Measurements from ENCODE around the gene FAM135A.
"Not testable (repeated sequence)": the region's sequence is repeated elsewhere in the genome, so short reads cannot be mapped to it uniquely, and the experiment has no call there.

FAM135A gene

GRCh38 chr6:70459235-70459634, 45.9 kb downstream of the FAM135A start:
- Mint-ChIP-seq H3K27ac (no peak overlapping the region), H3K4me1 (peaks cover 6 to 12% of the 10 kb centered on the region in 2 donors), H3K4me3 (no peak overlapping the region), H3K9me3 (peaks cover 1 to 4% of the 10 kb centered on the region in 2 donors), H3K27me3 (no peaks in the 10 kb centered on the region), H3K36me3 (peaks cover 26 to 40% of the 10 kb centered on the region in 2 donors)
- ATAC-seq (replicated peaks) (no peak), DNase-seq (no peak)

DNA sequence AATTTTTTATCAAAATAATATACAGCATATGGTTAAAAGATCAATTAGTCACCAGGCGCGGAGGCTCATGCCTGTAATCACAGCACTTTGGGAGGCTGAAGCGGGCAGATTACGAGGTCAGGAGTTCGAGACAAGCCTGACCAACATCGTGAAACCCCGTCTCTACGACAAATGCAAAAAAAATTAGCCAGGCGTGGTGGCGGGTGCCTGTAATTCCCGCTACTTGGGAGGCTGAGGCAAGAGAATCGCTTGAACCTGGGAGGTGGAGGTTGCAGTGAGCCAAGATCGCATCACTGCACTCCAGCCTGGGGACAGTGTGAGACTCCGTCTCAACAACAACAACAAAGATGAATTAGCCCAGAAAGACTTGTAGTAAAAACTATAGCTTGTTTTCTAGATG, 46.4 kb downstream of the FAM135A start:
- ATAC-seq (replicated peaks); H3K27me3 Mint-ChIP-seq; H3K9me3 Mint-ChIP-seq; H3K4me3 Mint-ChIP-seq; DNase-seq; H3K27ac Mint-ChIP-seq: not testable (repeated sequence)
- Mint-ChIP-seq H3K36me3 (peaks cover 22 to 35% of the 10 kb centered on the region in 2 donors), H3K4me1 (peaks cover 6 to 12% of the 10 kb centered on the region in 2 donors)

GRCh38 chr6:70470016-70470415, 56.7 kb downstream of the FAM135A start:
- Mint-ChIP-seq H3K9me3 (peaks cover 0 to 2% of the 10 kb centered on the region in 2 donors), H3K36me3 (peaks cover 44 to 62% of the 10 kb centered on the region in 2 donors), H3K27ac (no peak overlapping the region), H3K4me3 (no peak overlapping the region), H3K27me3 (no peaks in the 10 kb centered on the region), H3K4me1 (no peaks in the 10 kb centered on the region)
- ATAC-seq (replicated peaks), result no peak
- DNase-seq, result no peak

DNA sequence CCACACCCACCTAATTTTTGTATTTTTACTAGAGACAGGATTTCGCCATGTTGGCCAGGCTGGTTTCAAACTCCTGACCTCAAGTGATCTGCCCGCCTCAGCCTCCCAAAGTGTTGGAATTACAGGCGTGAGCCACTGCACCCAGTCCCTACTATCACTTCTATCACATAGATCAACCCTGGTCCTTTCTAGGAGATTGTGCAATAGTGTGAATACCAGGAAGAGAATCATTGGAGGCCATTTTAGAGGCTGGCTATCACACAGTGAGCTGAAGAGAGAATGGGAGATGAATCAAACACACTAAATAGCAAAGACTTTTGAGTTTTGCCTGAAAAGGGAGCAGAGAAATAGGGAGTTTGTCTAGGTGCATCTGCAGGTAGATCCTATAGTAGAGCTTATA, 57.2 kb downstream of the FAM135A start:
- not testable (repeated sequence) for H3K4me1 Mint-ChIP-seq; DNase-seq; H3K4me3 Mint-ChIP-seq; H3K27me3 Mint-ChIP-seq; H3K27ac Mint-ChIP-seq; H3K9me3 Mint-ChIP-seq; ATAC-seq (replicated peaks)
- H3K36me3 Mint-ChIP-seq, result peaks cover 42 to 60% of the 10 kb centered on the region in 2 donors

- ATAC-seq (replicated peaks), result no peak
Measured at GRCh38 chr6:70474751-70475150, 61.4 kb downstream of the FAM135A start.

DNA sequence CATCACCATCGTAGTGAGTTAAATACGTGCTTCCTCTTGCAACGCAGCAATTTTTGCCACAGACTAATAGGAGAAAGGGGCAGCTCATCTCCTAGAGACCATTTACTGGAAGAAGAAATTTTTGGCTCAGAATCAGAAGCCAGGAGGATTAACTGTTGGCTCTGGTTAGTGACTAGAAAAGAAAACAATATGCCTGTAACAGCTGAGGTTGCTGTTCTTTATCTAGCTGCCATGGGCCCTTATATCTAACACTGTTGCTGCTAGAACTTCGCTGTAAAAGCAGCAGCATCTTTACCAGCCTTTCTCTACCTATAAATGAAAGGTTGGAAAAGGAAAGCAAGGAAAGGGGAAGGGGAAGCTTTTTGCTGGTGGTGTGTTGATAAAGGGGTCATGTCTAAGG, 65.9 kb downstream of the FAM135A start:
- Mint-ChIP-seq H3K4me1 (no peaks in the 10 kb centered on the region), H3K9me3 (peaks cover 0 to 1% of the 10 kb centered on the region in 2 donors), H3K36me3 (peaks cover 25 to 33% of the 10 kb centered on the region in 2 donors), H3K27me3 (no peaks in the 10 kb centered on the region), H3K27ac (no peak overlapping the region), H3K4me3 (no peak overlapping the region)
- DNase-seq (no peak), ATAC-seq (replicated peaks) (no peak)

More at GRCh38 chr6:70474751-70475150, 61.4 kb downstream of the FAM135A start:
- Mint-ChIP-seq H3K36me3 (peaks cover 40 to 56% of the 10 kb centered on the region in 2 donors), H3K4me1 (no peaks in the 10 kb centered on the region), H3K4me3 (no peak overlapping the region), H3K27ac (no peak overlapping the region), H3K27me3 (no peaks in the 10 kb centered on the region), H3K9me3 (peaks cover 0 to 1% of the 10 kb centered on the region in 2 donors)
- DNase-seq, result no peak

DNA sequence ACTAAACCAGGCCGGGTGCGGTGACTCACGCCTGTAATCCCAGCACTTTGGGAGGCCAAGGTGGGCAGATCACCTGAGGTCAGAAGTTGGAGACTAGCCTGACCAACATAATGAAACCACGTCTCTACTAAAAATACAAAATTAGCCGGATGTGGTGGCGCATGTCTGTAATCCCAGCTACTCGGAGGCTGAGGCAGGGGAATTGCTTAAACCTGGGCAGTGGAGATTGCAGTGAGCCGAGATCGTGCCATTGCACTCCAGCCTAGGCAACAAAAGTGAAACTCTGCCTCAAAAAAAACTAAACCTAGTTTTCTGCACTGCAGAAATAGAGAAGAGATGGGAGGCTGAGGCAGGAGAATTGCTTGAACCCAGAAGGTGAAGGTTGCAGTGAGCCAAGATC, 73.3 kb downstream of the FAM135A start:
- DNase-seq; ATAC-seq (replicated peaks); H3K27me3 Mint-ChIP-seq; H3K4me1 Mint-ChIP-seq; H3K36me3 Mint-ChIP-seq; H3K9me3 Mint-ChIP-seq; H3K4me3 Mint-ChIP-seq; H3K27ac Mint-ChIP-seq: not testable (repeated sequence)

GRCh38 chr6:70489364-70489763, 76.1 kb downstream of the FAM135A start:
- no peak overlapping the region for H3K4me3 Mint-ChIP-seq
- H3K27ac Mint-ChIP-seq, result no peak overlapping the region
- DNase-seq, result no peak
- no peak for ATAC-seq (replicated peaks)
- no peaks in the 10 kb centered on the region for H3K9me3 Mint-ChIP-seq
- peaks cover 3% of the 10 kb centered on the region in 2 donors for H3K36me3 Mint-ChIP-seq
- no peaks in the 10 kb centered on the region for H3K27me3 Mint-ChIP-seq
- H3K4me1 Mint-ChIP-seq, result no peaks in the 10 kb centered on the region

- H3K27ac Mint-ChIP-seq, result no peak overlapping the region
- no peak for ATAC-seq (replicated peaks)
- H3K9me3 Mint-ChIP-seq, result peaks cover 14% of the 10 kb centered on the region in 2 donors
- no peak overlapping the region for H3K4me3 Mint-ChIP-seq
- no peaks in the 10 kb centered on the region for H3K27me3 Mint-ChIP-seq
- DNase-seq, result no peak
- H3K4me1 Mint-ChIP-seq, result no peaks in the 10 kb centered on the region
- peaks cover 33 to 43% of the 10 kb centered on the region in 2 donors for H3K36me3 Mint-ChIP-seq
Measured at GRCh38 chr6:70494833-70495232, 81.5 kb downstream of the FAM135A start.

DNA sequence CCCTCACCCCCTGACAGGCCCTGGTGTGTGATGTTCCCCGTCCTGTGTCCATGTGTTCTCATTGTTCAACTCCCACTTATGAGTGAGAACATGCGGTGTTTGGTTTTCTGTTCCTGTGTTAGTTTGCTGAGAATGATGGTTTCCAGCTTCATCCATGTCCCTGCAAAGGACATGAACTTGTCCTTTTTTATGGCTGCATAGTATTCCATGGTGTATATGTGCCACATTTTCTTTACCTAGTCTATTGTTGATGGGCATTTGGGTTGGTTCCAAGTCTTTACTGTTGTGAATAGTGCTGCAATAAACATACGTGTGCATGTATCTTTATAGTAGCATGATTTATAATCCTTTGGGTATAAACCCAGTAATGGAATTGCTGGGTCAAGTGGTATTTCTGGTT, 82.5 kb downstream of the FAM135A start:
- H3K4me3 Mint-ChIP-seq; H3K27ac Mint-ChIP-seq; H3K4me1 Mint-ChIP-seq; ATAC-seq (replicated peaks); H3K27me3 Mint-ChIP-seq; DNase-seq: not testable (repeated sequence)
- Mint-ChIP-seq H3K9me3 (peaks cover 18% of the 10 kb centered on the region in 2 donors), H3K36me3 (peaks cover 43 to 53% of the 10 kb centered on the region in 2 donors)

DNA sequence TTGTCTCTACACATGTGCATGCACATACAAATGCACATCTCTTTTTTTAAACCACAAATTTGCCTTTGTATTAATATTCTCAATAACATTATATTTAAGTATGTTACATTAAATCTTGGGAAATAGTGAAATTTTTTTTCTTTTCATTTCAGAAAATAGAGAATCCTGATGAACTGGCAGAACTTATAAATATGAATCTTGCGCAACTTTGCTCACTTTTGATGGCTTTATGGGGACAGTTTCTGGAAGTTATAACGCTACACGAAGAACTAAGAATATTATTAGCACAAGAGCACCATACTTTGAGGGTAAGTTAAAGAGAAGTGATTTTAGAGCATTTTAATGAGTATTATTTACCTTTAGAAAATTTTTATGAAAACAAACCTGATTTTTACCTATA, 89.2 kb downstream of the FAM135A start:
- H3K4me3 Mint-ChIP-seq, result no peak overlapping the region
- H3K27me3 Mint-ChIP-seq, result no peaks in the 10 kb centered on the region

DNA sequence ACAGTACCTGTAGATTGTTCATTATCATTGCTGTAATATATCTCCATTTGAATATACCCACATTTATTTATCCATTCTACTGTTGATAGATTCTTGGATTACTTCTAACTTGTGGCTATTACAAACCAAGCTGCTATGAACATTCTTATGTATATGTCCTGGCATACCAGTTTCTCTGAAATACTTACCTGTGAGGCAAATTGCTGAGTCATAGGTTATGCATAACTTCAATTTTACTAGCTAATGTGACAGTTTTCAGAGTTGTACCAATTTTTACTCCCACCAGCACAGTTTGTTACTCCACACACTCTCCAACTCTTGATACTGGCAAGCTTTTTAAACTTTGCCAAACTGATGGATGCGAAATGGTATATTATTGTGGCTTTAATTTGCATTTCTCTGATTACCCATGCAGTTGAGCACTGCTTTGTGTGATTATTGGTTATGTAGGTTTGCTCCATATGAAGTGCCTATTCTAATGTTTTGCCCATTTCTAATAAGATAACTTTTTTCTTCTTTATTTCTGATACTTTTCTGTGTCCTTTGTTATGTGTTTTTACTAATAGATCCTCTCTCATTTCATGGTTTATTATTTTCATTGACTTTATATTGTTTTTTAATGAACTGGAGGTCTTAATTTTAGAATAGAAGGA, 90.6 kb downstream of the FAM135A start:
- no peak for ATAC-seq (replicated peaks)
- no peak for DNase-seq
- no peaks in the 10 kb centered on the region for H3K4me1 Mint-ChIP-seq
- peaks cover 50 to 63% of the 10 kb centered on the region in 2 donors for H3K36me3 Mint-ChIP-seq
- H3K27me3 Mint-ChIP-seq, result no peaks in the 10 kb centered on the region
- no peak overlapping the region for H3K27ac Mint-ChIP-seq
- H3K9me3 Mint-ChIP-seq, result peaks cover 14 to 16% of the 10 kb centered on the region in 2 donors
- H3K4me3 Mint-ChIP-seq, result no peak overlapping the region

More for the DNA sequence above, 89.2 kb downstream of the FAM135A start:
- no peaks in the 10 kb centered on the region for H3K4me1 Mint-ChIP-seq
- peaks cover 21 to 24% of the 10 kb centered on the region in 2 donors for H3K9me3 Mint-ChIP-seq
- peaks cover 59 to 75% of the 10 kb centered on the region in 2 donors for H3K36me3 Mint-ChIP-seq
- DNase-seq (no peak), ATAC-seq (replicated peaks) (no peak)
- no peak overlapping the region for H3K27ac Mint-ChIP-seq

DNA sequence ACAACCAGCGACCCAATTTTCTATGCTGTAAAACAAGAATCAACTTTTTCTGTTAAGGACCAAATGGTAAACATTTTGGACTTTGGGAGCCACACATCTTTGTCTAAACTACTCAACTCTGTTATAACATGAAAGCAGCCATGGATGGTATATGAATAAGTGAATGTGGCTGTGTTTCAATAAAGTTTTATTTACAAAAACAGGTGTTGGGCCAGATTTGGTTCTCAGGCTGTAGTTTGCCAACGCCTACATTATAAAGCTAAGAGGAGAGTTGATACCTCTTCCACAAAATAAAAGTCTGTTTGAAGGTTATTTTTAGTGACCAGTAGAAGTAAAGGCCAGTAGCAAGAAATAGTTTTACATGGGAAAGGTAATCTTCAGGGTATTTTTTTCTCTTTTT, 93.0 kb downstream of the FAM135A start:
- Mint-ChIP-seq H3K4me1 (no peaks in the 10 kb centered on the region), H3K27me3 (no peaks in the 10 kb centered on the region), H3K4me3 (no peak overlapping the region), H3K36me3 (peaks cover 32 to 43% of the 10 kb centered on the region in 2 donors), H3K27ac (no peak overlapping the region), H3K9me3 (peaks cover 5 to 9% of the 10 kb centered on the region in 2 donors)
- ATAC-seq (replicated peaks) (no peak), DNase-seq (no peak)

- ATAC-seq (replicated peaks), result no peak
- Mint-ChIP-seq H3K4me1 (no peaks in the 10 kb centered on the region), H3K36me3 (peaks cover 26 to 38% of the 10 kb centered on the region in 2 donors), H3K27ac (no peak overlapping the region), H3K9me3 (peaks cover 5 to 8% of the 10 kb centered on the region in 2 donors), H3K4me3 (no peak overlapping the region), H3K27me3 (no peaks in the 10 kb centered on the region)
- DNase-seq, result no peak
Measured at GRCh38 chr6:70507161-70507560, 93.9 kb downstream of the FAM135A start.

- no peak for DNase-seq
- Mint-ChIP-seq H3K27me3 (no peaks in the 10 kb centered on the region), H3K9me3 (peaks cover 4% of the 10 kb centered on the region in 2 donors), H3K4me1 (no peaks in the 10 kb centered on the region), H3K36me3 (peaks cover 14 to 21% of the 10 kb centered on the region in 2 donors), H3K27ac (no peak overlapping the region), H3K4me3 (no peak overlapping the region)
- ATAC-seq (replicated peaks), result no peak
Measured at GRCh38 chr6:70508953-70509352, 95.6 kb downstream of the FAM135A start.
